Measurements from ENCODE around the gene GGTA1.

- TF ChIP-seq, protein P1, sequence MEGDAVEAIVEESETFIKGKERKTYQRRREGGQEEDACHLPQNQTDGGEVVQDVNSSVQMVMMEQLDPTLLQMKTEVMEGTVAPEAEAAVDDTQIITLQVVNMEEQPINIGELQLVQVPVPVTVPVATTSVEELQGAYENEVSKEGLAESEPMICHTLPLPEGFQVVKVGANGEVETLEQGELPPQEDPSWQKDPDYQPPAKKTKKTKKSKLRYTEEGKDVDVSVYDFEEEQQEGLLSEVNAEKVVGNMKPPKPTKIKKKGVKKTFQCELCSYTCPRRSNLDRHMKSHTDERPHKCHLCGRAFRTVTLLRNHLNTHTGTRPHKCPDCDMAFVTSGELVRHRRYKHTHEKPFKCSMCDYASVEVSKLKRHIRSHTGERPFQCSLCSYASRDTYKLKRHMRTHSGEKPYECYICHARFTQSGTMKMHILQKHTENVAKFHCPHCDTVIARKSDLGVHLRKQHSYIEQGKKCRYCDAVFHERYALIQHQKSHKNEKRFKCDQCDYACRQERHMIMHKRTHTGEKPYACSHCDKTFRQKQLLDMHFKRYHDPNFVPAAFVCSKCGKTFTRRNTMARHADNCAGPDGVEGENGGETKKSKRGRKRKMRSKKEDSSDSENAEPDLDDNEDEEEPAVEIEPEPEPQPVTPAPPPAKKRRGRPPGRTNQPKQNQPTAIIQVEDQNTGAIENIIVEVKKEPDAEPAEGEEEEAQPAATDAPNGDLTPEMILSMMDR (conservative IDR thresholded peaks at IDR 0.05 in 1 of 2, IDR thresholded peaks at IDR 0.05 in 1 of 2; ENCODE audit: low read depth in 1 of 2, low read length in 2 of 2) = no peak
- no peak for TF ChIP-seq EZH2 (IDR thresholded peaks at IDR 0.05; ENCODE audit: low read length, missing control alignments)
Observed at GRCh38 chr9:121498487-121499176, 1.0 kb downstream of the GGTA1 start.

Data from fibroblast of lung (primary cell).